ENCODE data around the gene BRSK2. TPM values are rescaled to one million over a fixed set of nuclear protein-coding genes. Genes with fewer than 3 reads are reported as not detected.

The BRSK2 gene
- total RNA-seq, 3 donors from 2014 or later (not counting 1 experiment from before 2014, with no cell fraction given): 0.11 to 0.14 TPM; not detected in 1

GRCh38 chr11:1370186-1371025 is 19.3 kb upstream of the BRSK2 start:
- ATAC-seq: no peak
- TF ChIP-seq CTCF (IDR thresholded peaks at IDR 0.05): no peak
- no peaks in the 10 kb centered on the region for H3K4me1 ChIP-seq (ENCODE audit: control insufficient read depth, insufficient read depth, low read length)
- Mint-ChIP-seq H3K36me3 (no peaks in the 10 kb centered on the region), H3K27ac (no peak overlapping the region), H3K4me1 (no peaks in the 10 kb centered on the region), H3K9me3 (no peaks in the 10 kb centered on the region), H3K4me3 (no peak overlapping the region), H3K27me3 (ENCODE audit: low read depth in 2 of 2) (no peaks in the 10 kb centered on the region)
- intact Hi-C loops (cut with micrococcal nuclease): no loop called here
- no peak for DNase-seq
- no peaks in the 10 kb centered on the region for H3K36me3 ChIP-seq (ENCODE audit: control insufficient read depth, insufficient read depth, low read length)
- H3K27ac ChIP-seq (ENCODE audit: low read length): no peak overlapping the region
- H3K9me3 ChIP-seq (ENCODE audit: control insufficient read depth, insufficient read depth, low read length): peaks cover 5% of the 10 kb centered on the region
- whole genome bisulfite sequencing (ENCODE audit: insufficient coverage): 87% methylated on average over 38 of the region's 38 CpGs
- no peak overlapping the region for H3K4me3 ChIP-seq (ENCODE audit: low read length)
- H3K27me3 ChIP-seq (ENCODE audit: control insufficient read depth, insufficient read depth, low read length): no peaks in the 10 kb centered on the region

DNA sequence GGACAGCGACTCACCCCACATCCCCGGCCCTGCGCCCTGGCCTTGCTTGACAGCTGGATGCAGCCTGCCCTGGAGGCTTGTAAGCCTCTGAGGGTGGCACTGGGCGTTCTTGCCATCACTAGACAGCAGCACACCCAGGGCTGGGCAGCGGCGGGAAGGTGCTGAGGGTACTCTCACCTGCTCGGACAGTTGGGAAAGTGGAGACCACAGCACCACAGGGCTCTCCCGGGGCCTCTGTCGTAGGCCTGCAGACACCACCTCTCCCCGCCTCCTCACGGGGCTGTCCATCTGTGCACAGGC is 18.8 kb upstream of the BRSK2 start:
- no peaks in the 10 kb centered on the region for H3K36me3 ChIP-seq (ENCODE audit: control insufficient read depth, insufficient read depth, low read length)
- no peaks in the 10 kb centered on the region for H3K4me1 ChIP-seq (ENCODE audit: control insufficient read depth, insufficient read depth, low read length)
- DNase-seq (no peak), ATAC-seq (no peak)
- no peaks in the 10 kb centered on the region for H3K27me3 ChIP-seq (ENCODE audit: control insufficient read depth, insufficient read depth, low read length)
- Mint-ChIP-seq H3K4me3 (no peak overlapping the region), H3K9me3 (no peaks in the 10 kb centered on the region), H3K4me1 (no peaks in the 10 kb centered on the region), H3K27me3 (ENCODE audit: low read depth in 2 of 2) (peaks cover 0 to 2% of the 10 kb centered on the region in 2 donors), H3K36me3 (no peaks in the 10 kb centered on the region), H3K27ac (no peak overlapping the region)
- H3K9me3 ChIP-seq (ENCODE audit: control insufficient read depth, insufficient read depth, low read length): peaks cover 5% of the 10 kb centered on the region
- no peak overlapping the region for H3K4me3 ChIP-seq (ENCODE audit: low read length)
- TF ChIP-seq CTCF (IDR thresholded peaks at IDR 0.05): no peak
- intact Hi-C loops (cut with micrococcal nuclease): no loop called here
- WGBS (ENCODE audit: insufficient coverage): 88% methylated on average over 11 of the region's 11 CpGs
- no peak overlapping the region for H3K27ac ChIP-seq (ENCODE audit: low read length)

- Histone ChIP-seq H3K36me3 (ENCODE audit: control insufficient read depth, insufficient read depth, low read length) (no peaks in the 10 kb centered on the region), H3K27ac (ENCODE audit: low read length) (no peak overlapping the region), H3K4me3 (ENCODE audit: low read length) (no peak overlapping the region), H3K9me3 (ENCODE audit: control insufficient read depth, insufficient read depth, low read length) (peaks cover 5% of the 10 kb centered on the region), H3K4me1 (ENCODE audit: control insufficient read depth, insufficient read depth, low read length) (no peaks in the 10 kb centered on the region), H3K27me3 (ENCODE audit: control insufficient read depth, insufficient read depth, low read length) (no peaks in the 10 kb centered on the region)
- intact Hi-C loops (cut with micrococcal nuclease): no loop called here
- Mint-ChIP-seq H3K36me3 (no peaks in the 10 kb centered on the region), H3K27me3 (ENCODE audit: low read depth in 2 of 2) (peaks cover under 1 to 3% of the 10 kb centered on the region in 2 donors), H3K4me3 (no peak overlapping the region), H3K9me3 (no peaks in the 10 kb centered on the region), H3K27ac (no peak overlapping the region), H3K4me1 (no peaks in the 10 kb centered on the region)
- ATAC-seq: no peak
- DNase-seq: no peak
- WGBS (ENCODE audit: insufficient coverage): 89% methylated on average over 13 of the region's 13 CpGs
- TF ChIP-seq CTCF (IDR thresholded peaks at IDR 0.05): no peak
Observed at GRCh38 chr11:1371377-1371776, 18.4 kb upstream of the BRSK2 start.

Measured in natural killer cell (primary cell).